ENCODE measurements around the gene DES.

GRCh38 chr2:219404954-219405353 is 13.2 kb upstream of the DES start:
- TF ChIP-seq POLR2AphosphoS5 (IDR thresholded peaks at IDR 0.05; ENCODE audit: borderline replicate concordance, low read depth, low read length) (no peak), EZH2 (IDR thresholded peaks at IDR 0.05) (no peak), FOXP2 (optimal IDR thresholded peaks at IDR 0.05; ENCODE audit: control extremely low read depth, extremely low read length, insufficient read depth) (no peak)
